ENCODE measurements around the gene AP1M1. TPM values are rescaled to one million over a fixed set of nuclear protein-coding genes. Genes with fewer than 3 reads are reported as not detected.

AP1M1 gene
- polyA plus RNA-seq, 2 donors: 16.7 to 29.9 TPM

DNA sequence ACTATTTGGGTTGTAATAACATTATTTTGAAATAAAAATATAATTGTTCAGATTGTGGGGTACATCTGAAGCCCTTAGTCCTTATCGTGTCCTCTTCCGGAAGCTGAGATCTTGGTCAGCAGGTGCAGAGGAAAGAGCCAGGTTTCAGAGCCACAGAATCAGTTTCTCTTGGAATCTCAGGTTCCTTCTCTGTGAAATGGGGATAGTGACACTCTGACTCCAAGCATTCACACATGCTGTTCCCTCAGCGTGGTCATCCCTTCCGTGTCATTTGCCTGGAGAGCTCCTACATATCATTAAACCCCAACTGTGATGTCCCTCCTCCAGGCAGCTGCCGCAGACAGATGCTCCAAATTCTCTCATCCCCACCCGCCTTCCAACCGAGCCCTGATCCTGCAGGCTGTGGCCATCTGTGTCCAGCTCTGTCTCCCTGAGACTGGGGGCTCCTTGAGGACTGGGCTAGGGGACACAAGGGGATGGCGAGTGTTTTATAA is 59.8 kb downstream of the AP1M1 start:
- Histone ChIP-seq H3K4me3 (ENCODE audit: low read depth in 1 of 2, low read length in 2 of 2) (no peak overlapping the region), H3K27me3 (ENCODE audit: control insufficient read depth in 1 of 2, insufficient read depth in 2 of 2, low read length in 2 of 2) (no peaks in the 10 kb centered on the region), H3K9me3 (ENCODE audit: control insufficient read depth in 2 of 2, insufficient read depth in 1 of 2, low read depth in 1 of 2, low read length in 1 of 2) (no peaks in the 10 kb centered on the region), H3K36me3 (ENCODE audit: control insufficient read depth in 2 of 2, insufficient read depth in 2 of 2, low read length in 1 of 2) (no peaks in the 10 kb centered on the region), H3K4me1 (ENCODE audit: control insufficient read depth in 2 of 2, insufficient read depth in 2 of 2, low read length in 1 of 2) (peaks cover 3% of the 10 kb centered on the region in 2 donors), H3K27ac (ENCODE audit: low read depth in 2 of 2, low read length in 1 of 2) (no peak overlapping the region)
- 87 to 94% methylated on average over 8 of the region's 8 CpGs for WGBS, 2 donors

DNA sequence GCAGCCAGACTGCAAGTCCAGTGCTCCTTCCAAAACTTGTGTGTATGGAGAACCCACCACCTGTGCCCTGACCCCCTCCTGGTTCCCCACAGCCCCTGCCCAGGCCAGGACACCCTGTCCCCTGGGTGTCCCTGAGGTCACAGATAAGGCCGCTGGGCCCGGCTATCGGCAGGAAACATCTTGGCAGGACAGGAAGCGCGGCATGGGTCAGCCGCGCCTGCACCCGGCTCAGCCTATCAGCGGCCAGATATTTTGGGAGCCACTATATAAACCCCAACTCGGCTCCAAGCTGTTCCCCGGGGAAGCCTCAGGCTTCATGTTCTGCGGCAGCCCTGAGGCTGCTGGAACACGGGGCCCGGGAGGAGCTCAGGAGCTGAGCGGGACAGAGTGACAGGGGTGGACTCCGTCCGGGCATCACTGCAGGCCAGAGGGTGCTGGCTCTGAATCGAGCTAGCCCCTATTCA is 60.8 kb downstream of the AP1M1 start:
- H3K27me3 ChIP-seq (ENCODE audit: control insufficient read depth in 1 of 2, insufficient read depth in 2 of 2, low read length in 2 of 2): no peaks in the 10 kb centered on the region
- H3K27ac ChIP-seq (ENCODE audit: low read depth in 2 of 2, low read length in 1 of 2): peak overlapping the region; percentile 34 to 35
- H3K9me3 ChIP-seq (ENCODE audit: control insufficient read depth in 2 of 2, insufficient read depth in 1 of 2, low read depth in 1 of 2, low read length in 1 of 2): no peaks in the 10 kb centered on the region
- peaks cover 3% of the 10 kb centered on the region in 2 donors for H3K4me1 ChIP-seq (ENCODE audit: control insufficient read depth in 2 of 2, insufficient read depth in 2 of 2, low read length in 1 of 2)
- WGBS, 2 donors: 51 to 53% methylated on average over 18 of the region's 18 CpGs
- no peaks in the 10 kb centered on the region for H3K36me3 ChIP-seq (ENCODE audit: control insufficient read depth in 2 of 2, insufficient read depth in 2 of 2, low read length in 1 of 2)
- no peak overlapping the region for H3K4me3 ChIP-seq (ENCODE audit: low read depth in 1 of 2, low read length in 2 of 2)

DNA sequence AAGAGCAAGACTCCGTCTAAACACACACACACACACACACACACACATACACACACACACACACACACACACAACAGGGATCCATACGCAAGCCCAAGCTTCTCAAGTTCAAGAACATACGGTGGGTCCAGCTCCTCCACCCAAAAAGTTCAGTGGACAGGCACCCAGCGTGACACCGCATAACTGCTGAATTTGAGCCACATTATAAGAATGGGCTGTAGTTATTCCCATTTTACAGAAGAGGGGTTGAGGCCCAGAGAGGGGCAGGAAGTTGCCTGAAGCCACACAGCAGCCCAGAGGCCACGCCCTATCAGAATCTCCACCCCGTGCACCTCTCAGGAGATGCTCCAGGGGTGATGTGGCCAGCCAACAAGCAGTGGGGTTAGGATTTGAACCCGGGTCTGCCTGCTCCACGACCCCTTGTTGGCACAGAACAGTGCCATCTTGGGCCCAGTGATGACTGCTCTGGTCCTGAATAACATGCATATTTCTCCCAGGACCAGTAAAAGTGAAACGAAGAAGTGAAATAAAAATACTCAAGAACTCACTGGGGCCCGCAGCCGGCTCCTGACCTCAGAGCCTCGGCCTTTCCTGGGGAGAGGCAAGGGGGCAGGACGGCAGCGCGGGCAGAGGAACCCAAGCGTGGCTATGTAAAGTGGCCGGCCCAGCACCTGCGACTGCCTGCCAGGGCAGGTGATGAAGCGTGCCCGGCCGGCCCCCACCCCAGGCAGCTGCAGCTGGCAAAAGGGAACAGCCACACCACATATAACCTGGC is 61.9 kb downstream of the AP1M1 start:
- H3K27ac ChIP-seq (ENCODE audit: low read depth in 2 of 2, low read length in 1 of 2): peak overlapping the region in 1 of 2 donors; percentile 15
- no peaks in the 10 kb centered on the region for H3K36me3 ChIP-seq (ENCODE audit: control insufficient read depth in 2 of 2, insufficient read depth in 2 of 2, low read length in 1 of 2)
- 68 to 76% methylated on average over 21 to 22 of the region's 22 CpGs for WGBS, 2 donors
- H3K4me1 ChIP-seq (ENCODE audit: control insufficient read depth in 2 of 2, insufficient read depth in 2 of 2, low read length in 1 of 2): peaks cover 0 to 3% of the 10 kb centered on the region in 2 donors
- H3K4me3 ChIP-seq (ENCODE audit: low read depth in 1 of 2, low read length in 2 of 2): no peak overlapping the region
- no peaks in the 10 kb centered on the region for H3K9me3 ChIP-seq (ENCODE audit: control insufficient read depth in 2 of 2, insufficient read depth in 1 of 2, low read depth in 1 of 2, low read length in 1 of 2)
- no peaks in the 10 kb centered on the region for H3K27me3 ChIP-seq (ENCODE audit: control insufficient read depth in 1 of 2, insufficient read depth in 2 of 2, low read length in 2 of 2)

DNA sequence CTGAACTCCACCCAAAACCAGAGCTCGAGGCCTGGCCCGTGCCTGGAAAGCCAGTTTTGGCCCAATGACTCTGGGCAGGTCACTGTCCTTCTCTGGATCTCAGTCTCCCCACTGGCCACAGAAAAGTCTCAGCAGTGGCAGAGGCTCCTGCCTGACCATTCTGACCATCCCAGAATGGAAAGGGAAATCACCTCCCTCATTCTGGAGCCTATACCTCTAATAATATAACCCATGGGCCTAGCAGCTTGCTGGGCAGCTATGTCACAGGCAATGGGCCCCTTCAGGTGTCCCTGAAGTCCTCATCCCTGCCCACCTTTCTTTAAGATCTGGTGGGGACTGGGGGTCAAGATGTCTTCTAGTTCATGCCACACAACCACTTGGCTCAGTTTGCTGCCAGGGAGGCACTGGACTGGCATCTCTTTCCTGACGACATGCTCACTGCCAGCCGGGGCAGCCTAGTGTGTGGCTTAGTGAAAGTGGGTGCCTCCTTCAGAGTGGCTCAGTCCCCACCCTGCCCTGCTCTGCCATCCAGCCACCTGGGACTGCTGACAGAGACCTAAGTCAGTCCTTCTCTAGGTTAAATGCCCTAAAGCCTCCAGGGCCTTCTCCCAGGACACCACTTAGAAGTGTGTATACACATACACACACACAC is 62.6 kb downstream of the AP1M1 start:
- Histone ChIP-seq H3K9me3 (ENCODE audit: control insufficient read depth in 2 of 2, insufficient read depth in 1 of 2, low read depth in 1 of 2, low read length in 1 of 2) (no peaks in the 10 kb centered on the region), H3K4me1 (ENCODE audit: control insufficient read depth in 2 of 2, insufficient read depth in 2 of 2, low read length in 1 of 2) (peaks cover 0 to 3% of the 10 kb centered on the region in 2 donors), H3K4me3 (ENCODE audit: low read depth in 1 of 2, low read length in 2 of 2) (no peak overlapping the region), H3K27ac (ENCODE audit: low read depth in 2 of 2, low read length in 1 of 2) (no peak overlapping the region), H3K36me3 (ENCODE audit: control insufficient read depth in 2 of 2, insufficient read depth in 2 of 2, low read length in 1 of 2) (no peaks in the 10 kb centered on the region), H3K27me3 (ENCODE audit: control insufficient read depth in 1 of 2, insufficient read depth in 2 of 2, low read length in 2 of 2) (no peaks in the 10 kb centered on the region)
- WGBS, 2 donors: 67 to 74% methylated on average over 4 of the region's 4 CpGs

DNA sequence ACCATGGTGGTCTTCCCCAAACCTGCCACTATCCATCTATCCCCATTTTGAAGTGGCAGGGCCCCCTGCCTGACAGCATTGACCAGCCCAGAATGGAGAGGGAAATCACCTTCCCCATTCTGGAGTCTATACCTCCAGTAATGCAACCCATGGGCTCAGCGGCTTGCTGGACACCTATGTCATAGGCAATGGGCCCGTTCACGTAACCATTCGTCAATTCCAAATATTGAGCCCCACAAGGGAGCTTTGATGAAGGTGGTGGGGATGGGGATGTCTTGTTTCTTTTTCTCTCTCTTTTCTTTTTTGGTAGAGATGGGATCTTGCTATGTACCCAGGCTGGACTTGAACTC is 63.1 kb downstream of the AP1M1 start:
- Histone ChIP-seq H3K4me3 (ENCODE audit: low read depth in 1 of 2, low read length in 2 of 2) (no peak overlapping the region), H3K27me3 (ENCODE audit: control insufficient read depth in 1 of 2, insufficient read depth in 2 of 2, low read length in 2 of 2) (no peaks in the 10 kb centered on the region), H3K27ac (ENCODE audit: low read depth in 2 of 2, low read length in 1 of 2) (no peak overlapping the region), H3K9me3 (ENCODE audit: control insufficient read depth in 2 of 2, insufficient read depth in 1 of 2, low read depth in 1 of 2, low read length in 1 of 2) (no peaks in the 10 kb centered on the region), H3K36me3 (ENCODE audit: control insufficient read depth in 2 of 2, insufficient read depth in 2 of 2, low read length in 1 of 2) (no peaks in the 10 kb centered on the region), H3K4me1 (ENCODE audit: control insufficient read depth in 2 of 2, insufficient read depth in 2 of 2, low read length in 1 of 2) (peaks cover 0 to 3% of the 10 kb centered on the region in 2 donors)
- WGBS, 2 donors: 91 to 94% methylated on average over 4 of the region's 4 CpGs

DNA sequence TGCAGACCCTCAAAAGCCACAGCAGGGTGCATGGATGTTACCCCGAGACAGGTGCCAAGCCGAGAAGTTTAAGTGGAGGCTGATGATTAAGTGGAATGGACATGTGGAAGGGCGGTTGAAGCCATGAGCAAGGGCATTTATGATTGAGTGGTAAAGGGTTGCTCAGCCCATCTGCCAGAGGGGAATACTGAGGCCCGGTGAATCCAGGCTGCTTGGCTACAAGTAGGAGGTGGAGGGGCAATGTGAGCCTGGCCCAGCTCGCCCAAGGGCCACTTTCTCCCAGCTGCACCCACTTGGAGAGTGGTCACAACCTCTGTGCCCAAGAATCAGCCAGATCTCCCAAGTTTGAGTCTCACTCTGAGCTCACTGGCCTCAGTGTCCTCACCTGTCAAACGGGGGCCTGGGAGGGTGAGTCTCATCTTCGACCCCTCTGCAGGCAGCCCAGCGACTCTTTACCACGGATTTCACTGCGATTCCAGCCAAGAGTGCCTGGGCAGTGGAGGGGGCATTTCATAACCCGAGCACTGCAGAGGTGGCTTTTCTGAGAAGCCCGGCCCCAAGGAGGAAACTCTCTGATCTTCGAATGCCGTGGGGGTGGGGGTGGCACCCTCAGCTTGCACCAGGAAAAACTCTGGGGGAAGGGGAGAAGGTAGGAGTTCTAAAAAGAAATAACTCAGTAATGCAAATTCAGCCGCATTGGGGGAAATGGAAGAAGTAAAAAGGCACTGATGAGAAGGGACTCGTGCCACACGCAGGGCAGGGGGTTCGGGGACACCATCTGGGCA is 64.1 kb downstream of the AP1M1 start:
- H3K36me3 ChIP-seq (ENCODE audit: control insufficient read depth in 2 of 2, insufficient read depth in 2 of 2, low read length in 1 of 2): no peaks in the 10 kb centered on the region
- peaks cover 0 to 3% of the 10 kb centered on the region in 2 donors for H3K4me1 ChIP-seq (ENCODE audit: control insufficient read depth in 2 of 2, insufficient read depth in 2 of 2, low read length in 1 of 2)
- H3K27me3 ChIP-seq (ENCODE audit: control insufficient read depth in 1 of 2, insufficient read depth in 2 of 2, low read length in 2 of 2): no peaks in the 10 kb centered on the region
- no peaks in the 10 kb centered on the region for H3K9me3 ChIP-seq (ENCODE audit: control insufficient read depth in 2 of 2, insufficient read depth in 1 of 2, low read depth in 1 of 2, low read length in 1 of 2)
- no peak overlapping the region for H3K27ac ChIP-seq (ENCODE audit: low read depth in 2 of 2, low read length in 1 of 2)
- no peak overlapping the region for H3K4me3 ChIP-seq (ENCODE audit: low read depth in 1 of 2, low read length in 2 of 2)
- 57 to 66% methylated on average over 18 of the region's 18 CpGs for WGBS, 2 donors

DNA sequence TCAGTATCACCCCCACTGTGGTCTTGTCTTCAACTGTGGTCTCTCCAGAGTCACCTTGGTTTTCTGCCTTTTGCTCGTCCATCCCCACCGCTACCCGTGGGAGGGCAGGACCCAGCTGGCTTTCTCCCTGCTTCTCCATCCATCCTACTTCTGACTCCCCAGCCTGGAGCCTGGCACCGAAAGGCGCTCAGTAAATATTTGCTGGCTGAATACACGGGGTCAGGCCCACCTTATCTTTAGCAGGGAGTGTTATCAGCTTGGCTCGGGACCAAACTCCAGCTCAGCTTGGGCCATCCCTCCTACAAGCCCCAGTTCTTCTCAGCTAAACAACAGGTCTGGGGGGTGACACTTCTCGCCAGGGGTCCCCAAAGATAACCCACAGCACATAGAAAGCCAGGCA is 64.9 kb downstream of the AP1M1 start:
- Histone ChIP-seq H3K9me3 (ENCODE audit: control insufficient read depth in 2 of 2, insufficient read depth in 1 of 2, low read depth in 1 of 2, low read length in 1 of 2) (no peaks in the 10 kb centered on the region), H3K27me3 (ENCODE audit: control insufficient read depth in 1 of 2, insufficient read depth in 2 of 2, low read length in 2 of 2) (no peaks in the 10 kb centered on the region), H3K4me1 (ENCODE audit: control insufficient read depth in 2 of 2, insufficient read depth in 2 of 2, low read length in 1 of 2) (peaks cover 0 to 3% of the 10 kb centered on the region in 2 donors), H3K27ac (ENCODE audit: low read depth in 2 of 2, low read length in 1 of 2) (no peak overlapping the region), H3K36me3 (ENCODE audit: control insufficient read depth in 2 of 2, insufficient read depth in 2 of 2, low read length in 1 of 2) (no peaks in the 10 kb centered on the region), H3K4me3 (ENCODE audit: low read depth in 1 of 2, low read length in 2 of 2) (no peak overlapping the region)
- WGBS, 2 donors: 42 to 54% methylated on average over 8 of the region's 8 CpGs

DNA sequence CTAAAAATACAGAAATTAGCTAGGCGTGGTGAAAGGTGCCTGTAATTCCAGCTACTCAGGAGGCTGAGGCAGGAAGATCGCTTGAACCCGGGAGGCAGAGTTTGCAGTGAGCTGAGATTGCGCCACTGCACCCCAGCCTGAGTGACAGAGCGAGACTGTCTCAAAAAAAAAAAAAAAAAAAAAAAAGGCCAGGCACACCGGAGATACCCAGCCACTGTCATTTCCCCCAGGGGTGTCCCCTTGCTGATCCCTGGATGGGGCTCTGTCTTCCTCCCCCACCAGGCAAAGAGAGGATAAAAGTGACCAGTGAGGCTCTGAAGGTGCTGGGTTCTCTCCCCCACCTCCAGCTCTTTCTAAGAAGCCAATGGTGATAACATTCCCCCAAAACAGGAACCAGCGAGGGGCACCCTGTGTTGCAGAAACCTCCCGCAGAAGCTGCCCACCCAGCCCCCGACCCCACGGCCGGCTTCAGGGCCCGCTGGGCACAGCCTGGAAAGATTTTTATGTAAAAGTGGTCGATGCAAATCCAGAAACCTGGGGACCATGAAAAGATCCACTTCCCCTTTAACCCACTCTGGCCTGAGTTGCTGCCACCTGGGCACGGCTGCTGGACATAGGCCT is 65.5 kb downstream of the AP1M1 start:
- Histone ChIP-seq H3K9me3 (ENCODE audit: control insufficient read depth in 2 of 2, insufficient read depth in 1 of 2, low read depth in 1 of 2, low read length in 1 of 2) (no peaks in the 10 kb centered on the region), H3K27me3 (ENCODE audit: control insufficient read depth in 1 of 2, insufficient read depth in 2 of 2, low read length in 2 of 2) (no peaks in the 10 kb centered on the region), H3K4me3 (ENCODE audit: low read depth in 1 of 2, low read length in 2 of 2) (no peak overlapping the region), H3K4me1 (ENCODE audit: control insufficient read depth in 2 of 2, insufficient read depth in 2 of 2, low read length in 1 of 2) (peaks cover 0 to 3% of the 10 kb centered on the region in 2 donors), H3K27ac (ENCODE audit: low read depth in 2 of 2, low read length in 1 of 2) (no peak overlapping the region), H3K36me3 (ENCODE audit: control insufficient read depth in 2 of 2, insufficient read depth in 2 of 2, low read length in 1 of 2) (no peaks in the 10 kb centered on the region)
- 53 to 66% methylated on average over 13 to 14 of the region's 14 CpGs for WGBS, 2 donors

DNA sequence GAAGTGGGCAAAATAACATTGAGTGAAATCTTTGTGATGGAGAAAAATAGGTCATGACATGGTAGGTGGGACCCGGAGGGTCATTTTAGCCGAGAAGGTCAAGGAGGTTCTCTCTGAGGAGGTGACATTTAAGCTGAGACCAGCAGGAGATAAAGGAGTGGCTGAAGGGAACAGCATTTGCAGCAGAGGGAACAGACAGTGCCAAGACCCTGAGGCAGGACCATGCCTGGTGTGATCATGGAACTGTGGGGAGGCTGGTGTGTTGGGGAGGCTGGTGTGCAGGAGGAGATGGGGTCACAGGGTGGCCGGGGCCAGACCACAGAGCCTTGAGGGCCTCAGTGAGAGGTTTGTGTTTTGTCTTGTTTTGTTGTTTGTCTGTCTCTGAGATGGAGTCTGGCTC is 67.5 kb downstream of the AP1M1 start:
- WGBS, 2 donors: 77 to 88% methylated on average over 3 of the region's 3 CpGs
- Histone ChIP-seq H3K4me3 (ENCODE audit: low read depth in 1 of 2, low read length in 2 of 2) (no peak overlapping the region), H3K9me3 (ENCODE audit: control insufficient read depth in 2 of 2, insufficient read depth in 1 of 2, low read depth in 1 of 2, low read length in 1 of 2) (no peaks in the 10 kb centered on the region), H3K4me1 (ENCODE audit: control insufficient read depth in 2 of 2, insufficient read depth in 2 of 2, low read length in 1 of 2) (no peaks in the 10 kb centered on the region), H3K27ac (ENCODE audit: low read depth in 2 of 2, low read length in 1 of 2) (no peak overlapping the region), H3K36me3 (ENCODE audit: control insufficient read depth in 2 of 2, insufficient read depth in 2 of 2, low read length in 1 of 2) (no peaks in the 10 kb centered on the region), H3K27me3 (ENCODE audit: control insufficient read depth in 1 of 2, insufficient read depth in 2 of 2, low read length in 2 of 2) (no peaks in the 10 kb centered on the region)
